ENCODE measurements around the gene SUSD1.

GRCh38 chr9:112037281-112038016 lies 137.6 kb downstream of the SUSD1 start:
- TF ChIP-seq CTCF (IDR thresholded peaks at IDR 0.05) = no peak
- no peak for TF ChIP-seq POLR2AphosphoS5 (IDR thresholded peaks at IDR 0.05)
- no peak for TF ChIP-seq POLR2A (IDR thresholded peaks at IDR 0.05)
